ENCODE results near the gene MEN1. TPM values are rescaled to one million over a fixed set of nuclear protein-coding genes. Genes with fewer than 3 reads are reported as not detected.

Gene MEN1
- total and polyA plus RNA-seq, 9 of the 15 experiments (the other 6 are each of a cell fraction or from before 2014, with no cell fraction given): 3.4 to 57.2 (median 19.3) TPM

DNA sequence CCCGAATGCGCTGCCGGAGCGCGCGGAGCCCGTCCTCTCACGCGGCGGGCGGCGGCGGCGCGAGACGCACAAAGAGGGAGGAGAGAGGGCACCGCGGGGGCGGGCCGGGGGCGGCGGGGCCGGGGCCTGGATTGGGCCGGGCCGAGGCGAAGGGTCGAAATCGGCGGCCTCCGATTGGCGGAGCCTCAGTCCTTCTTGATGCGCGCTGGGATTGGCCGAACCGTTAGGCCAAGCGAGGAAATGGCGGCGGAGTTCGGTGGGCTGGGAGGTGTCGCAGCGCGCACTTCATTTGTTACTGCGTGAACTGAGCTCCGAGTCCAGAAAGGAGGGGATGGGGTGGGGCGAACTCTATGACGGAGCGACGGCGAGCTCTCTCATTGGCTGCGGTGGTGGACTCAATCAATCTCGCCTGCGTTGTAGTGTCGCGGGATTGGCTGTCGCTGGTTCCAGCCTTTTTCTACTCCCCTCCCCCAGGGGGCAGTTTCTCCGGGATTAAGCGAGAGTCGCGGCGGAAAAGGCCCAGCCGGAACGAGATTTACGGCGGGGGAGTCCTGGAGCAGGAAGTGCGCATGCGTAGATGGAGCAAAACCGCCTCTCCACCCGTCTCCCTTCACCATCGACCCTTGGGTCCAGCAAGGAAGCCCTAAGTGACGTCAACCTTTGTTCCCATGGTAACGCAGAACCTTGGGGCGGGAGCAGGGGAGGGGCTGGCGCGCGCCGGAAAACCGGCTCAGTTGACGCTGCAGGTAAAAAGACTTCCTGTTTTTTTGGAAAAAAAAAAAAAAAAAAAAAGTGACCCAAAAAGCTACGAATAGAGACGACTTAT, 31.7 kb downstream of the MEN1 start, which contains the start of gene SF1 (continued):
- TF ChIP-seq, protein P1, sequence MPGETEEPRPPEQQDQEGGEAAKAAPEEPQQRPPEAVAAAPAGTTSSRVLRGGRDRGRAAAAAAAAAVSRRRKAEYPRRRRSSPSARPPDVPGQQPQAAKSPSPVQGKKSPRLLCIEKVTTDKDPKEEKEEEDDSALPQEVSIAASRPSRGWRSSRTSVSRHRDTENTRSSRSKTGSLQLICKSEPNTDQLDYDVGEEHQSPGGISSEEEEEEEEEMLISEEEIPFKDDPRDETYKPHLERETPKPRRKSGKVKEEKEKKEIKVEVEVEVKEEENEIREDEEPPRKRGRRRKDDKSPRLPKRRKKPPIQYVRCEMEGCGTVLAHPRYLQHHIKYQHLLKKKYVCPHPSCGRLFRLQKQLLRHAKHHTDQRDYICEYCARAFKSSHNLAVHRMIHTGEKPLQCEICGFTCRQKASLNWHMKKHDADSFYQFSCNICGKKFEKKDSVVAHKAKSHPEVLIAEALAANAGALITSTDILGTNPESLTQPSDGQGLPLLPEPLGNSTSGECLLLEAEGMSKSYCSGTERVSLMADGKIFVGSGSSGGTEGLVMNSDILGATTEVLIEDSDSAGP (CRISPR knock-in tag; IDR thresholded peaks at IDR 0.05): no peak
- TF ChIP-seq, protein P2, sequence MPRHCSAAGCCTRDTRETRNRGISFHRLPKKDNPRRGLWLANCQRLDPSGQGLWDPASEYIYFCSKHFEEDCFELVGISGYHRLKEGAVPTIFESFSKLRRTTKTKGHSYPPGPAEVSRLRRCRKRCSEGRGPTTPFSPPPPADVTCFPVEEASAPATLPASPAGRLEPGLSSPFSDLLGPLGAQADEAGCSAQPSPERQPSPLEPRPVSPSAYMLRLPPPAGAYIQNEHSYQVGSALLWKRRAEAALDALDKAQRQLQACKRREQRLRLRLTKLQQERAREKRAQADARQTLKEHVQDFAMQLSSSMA (CRISPR knock-in tag; IDR thresholded peaks at IDR 0.05): no peak
- TF ChIP-seq PRPF4 (IDR thresholded peaks at IDR 0.05; ENCODE audit: insufficient read depth, low read depth, low read length, poor library complexity, severe bottlenecking) (no peak), HOXB6 (CRISPR knock-in tag; IDR thresholded peaks at IDR 0.05; ENCODE audit: borderline replicate concordance) (no peak), ZNF212 (CRISPR knock-in tag; IDR thresholded peaks at IDR 0.05) (no peak), SOX6 (IDR thresholded peaks at IDR 0.05) (0 out of 2 replicates have a peak, but pooled peaks have one; percentile 12), HLTF (IDR thresholded peaks at IDR 0.05) (no peak), KLF1 (tag; IDR thresholded peaks at IDR 0.05) (0 out of 2 replicates have a peak, but pooled peaks have one; percentile 24), ZFX (CRISPR knock-in tag; IDR thresholded peaks at IDR 0.05) (peak; percentile 77), SIN3B (IDR thresholded peaks at IDR 0.05; ENCODE audit: low read depth) (no peak; the same call in 1 of the 2 replicates), SIN3A (IDR thresholded peaks at IDR 0.05; ENCODE audit: borderline replicate concordance in 2 of 2, control insufficient read depth in 1 of 2, low read depth in 2 of 2, low read length in 2 of 2) (0 out of 4 replicates have a peak, but pooled peaks have one; percentile 14 to 36)
- TF ChIP-seq, protein P3, sequence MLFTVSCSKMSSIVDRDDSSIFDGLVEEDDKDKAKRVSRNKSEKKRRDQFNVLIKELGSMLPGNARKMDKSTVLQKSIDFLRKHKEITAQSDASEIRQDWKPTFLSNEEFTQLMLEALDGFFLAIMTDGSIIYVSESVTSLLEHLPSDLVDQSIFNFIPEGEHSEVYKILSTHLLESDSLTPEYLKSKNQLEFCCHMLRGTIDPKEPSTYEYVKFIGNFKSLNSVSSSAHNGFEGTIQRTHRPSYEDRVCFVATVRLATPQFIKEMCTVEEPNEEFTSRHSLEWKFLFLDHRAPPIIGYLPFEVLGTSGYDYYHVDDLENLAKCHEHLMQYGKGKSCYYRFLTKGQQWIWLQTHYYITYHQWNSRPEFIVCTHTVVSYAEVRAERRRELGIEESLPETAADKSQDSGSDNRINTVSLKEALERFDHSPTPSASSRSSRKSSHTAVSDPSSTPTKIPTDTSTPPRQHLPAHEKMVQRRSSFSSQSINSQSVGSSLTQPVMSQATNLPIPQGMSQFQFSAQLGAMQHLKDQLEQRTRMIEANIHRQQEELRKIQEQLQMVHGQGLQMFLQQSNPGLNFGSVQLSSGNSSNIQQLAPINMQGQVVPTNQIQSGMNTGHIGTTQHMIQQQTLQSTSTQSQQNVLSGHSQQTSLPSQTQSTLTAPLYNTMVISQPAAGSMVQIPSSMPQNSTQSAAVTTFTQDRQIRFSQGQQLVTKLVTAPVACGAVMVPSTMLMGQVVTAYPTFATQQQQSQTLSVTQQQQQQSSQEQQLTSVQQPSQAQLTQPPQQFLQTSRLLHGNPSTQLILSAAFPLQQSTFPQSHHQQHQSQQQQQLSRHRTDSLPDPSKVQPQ (CRISPR knock-in tag; IDR thresholded peaks at IDR 0.05; ENCODE audit: borderline replicate concordance): no peak
- TF ChIP-seq, protein P4, sequence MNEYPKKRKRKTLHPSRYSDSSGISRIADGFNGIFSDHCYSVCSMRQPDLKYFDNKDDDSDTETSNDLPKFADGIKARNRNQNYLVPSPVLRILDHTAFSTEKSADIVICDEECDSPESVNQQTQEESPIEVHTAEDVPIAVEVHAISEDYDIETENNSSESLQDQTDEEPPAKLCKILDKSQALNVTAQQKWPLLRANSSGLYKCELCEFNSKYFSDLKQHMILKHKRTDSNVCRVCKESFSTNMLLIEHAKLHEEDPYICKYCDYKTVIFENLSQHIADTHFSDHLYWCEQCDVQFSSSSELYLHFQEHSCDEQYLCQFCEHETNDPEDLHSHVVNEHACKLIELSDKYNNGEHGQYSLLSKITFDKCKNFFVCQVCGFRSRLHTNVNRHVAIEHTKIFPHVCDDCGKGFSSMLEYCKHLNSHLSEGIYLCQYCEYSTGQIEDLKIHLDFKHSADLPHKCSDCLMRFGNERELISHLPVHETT (CRISPR knock-in tag; conservative IDR thresholded peaks at IDR 0.05 in 1 of 2, IDR thresholded peaks at IDR 0.05 in 1 of 2): peak in 1 of 2 experiments; percentile 89; a peak in 2 of 4 replicates
- TF ChIP-seq, protein P5, sequence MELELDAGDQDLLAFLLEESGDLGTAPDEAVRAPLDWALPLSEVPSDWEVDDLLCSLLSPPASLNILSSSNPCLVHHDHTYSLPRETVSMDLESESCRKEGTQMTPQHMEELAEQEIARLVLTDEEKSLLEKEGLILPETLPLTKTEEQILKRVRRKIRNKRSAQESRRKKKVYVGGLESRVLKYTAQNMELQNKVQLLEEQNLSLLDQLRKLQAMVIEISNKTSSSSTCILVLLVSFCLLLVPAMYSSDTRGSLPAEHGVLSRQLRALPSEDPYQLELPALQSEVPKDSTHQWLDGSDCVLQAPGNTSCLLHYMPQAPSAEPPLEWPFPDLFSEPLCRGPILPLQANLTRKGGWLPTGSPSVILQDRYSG (tag; conservative IDR thresholded peaks at IDR 0.05; ENCODE audit: low read depth): no peak
- TF ChIP-seq, protein P6, sequence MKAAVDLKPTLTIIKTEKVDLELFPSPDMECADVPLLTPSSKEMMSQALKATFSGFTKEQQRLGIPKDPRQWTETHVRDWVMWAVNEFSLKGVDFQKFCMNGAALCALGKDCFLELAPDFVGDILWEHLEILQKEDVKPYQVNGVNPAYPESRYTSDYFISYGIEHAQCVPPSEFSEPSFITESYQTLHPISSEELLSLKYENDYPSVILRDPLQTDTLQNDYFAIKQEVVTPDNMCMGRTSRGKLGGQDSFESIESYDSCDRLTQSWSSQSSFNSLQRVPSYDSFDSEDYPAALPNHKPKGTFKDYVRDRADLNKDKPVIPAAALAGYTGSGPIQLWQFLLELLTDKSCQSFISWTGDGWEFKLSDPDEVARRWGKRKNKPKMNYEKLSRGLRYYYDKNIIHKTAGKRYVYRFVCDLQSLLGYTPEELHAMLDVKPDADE (conservative IDR thresholded peaks at IDR 0.05; ENCODE audit: control insufficient read depth, low read depth, low read length): peak; percentile 75; the same call in 1 of the 2 replicates
